Measurements from ENCODE around the gene CREBL2.

DNA sequence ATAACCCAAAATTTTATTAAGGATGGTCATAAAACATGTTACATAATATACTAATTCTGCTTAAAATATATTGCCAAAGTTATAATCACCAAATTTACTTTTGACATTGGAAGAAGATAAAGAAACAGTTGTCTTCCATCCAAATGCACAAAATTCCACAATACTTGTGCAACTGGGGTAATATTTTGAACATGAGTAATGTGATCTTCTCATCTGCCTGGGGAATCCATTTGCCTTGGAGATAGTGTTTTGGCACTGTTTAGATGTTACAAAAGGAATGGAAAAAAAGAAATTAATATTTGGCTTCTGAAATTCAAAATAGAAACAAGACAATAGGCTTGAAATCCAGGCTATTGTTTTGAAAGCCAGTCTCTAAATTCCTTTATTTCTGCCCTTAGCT lies 75.2 kb downstream of the CREBL2 start:
- TF ChIP-seq ZNF384 (IDR thresholded peaks at IDR 0.05) = no peak
- TF ChIP-seq HDGF (IDR thresholded peaks at IDR 0.05; ENCODE audit: borderline replicate concordance) = no peak
- TF ChIP-seq L3MBTL2 (conservative IDR thresholded peaks at IDR 0.05) = no peak
- TF ChIP-seq ARNT (IDR thresholded peaks at IDR 0.05) = no peak
- TF ChIP-seq, protein P1, sequence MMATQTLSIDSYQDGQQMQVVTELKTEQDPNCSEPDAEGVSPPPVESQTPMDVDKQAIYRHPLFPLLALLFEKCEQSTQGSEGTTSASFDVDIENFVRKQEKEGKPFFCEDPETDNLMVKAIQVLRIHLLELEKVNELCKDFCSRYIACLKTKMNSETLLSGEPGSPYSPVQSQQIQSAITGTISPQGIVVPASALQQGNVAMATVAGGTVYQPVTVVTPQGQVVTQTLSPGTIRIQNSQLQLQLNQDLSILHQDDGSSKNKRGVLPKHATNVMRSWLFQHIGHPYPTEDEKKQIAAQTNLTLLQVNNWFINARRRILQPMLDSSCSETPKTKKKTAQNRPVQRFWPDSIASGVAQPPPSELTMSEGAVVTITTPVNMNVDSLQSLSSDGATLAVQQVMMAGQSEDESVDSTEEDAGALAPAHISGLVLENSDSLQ (IDR thresholded peaks at IDR 0.05) = no peak
- no peak for TF ChIP-seq FOXA1 (IDR thresholded peaks at IDR 0.05)
- no peak for TF ChIP-seq LEF1 (IDR thresholded peaks at IDR 0.05; ENCODE audit: borderline replicate concordance)
- no peak for TF ChIP-seq SP1 (IDR thresholded peaks at IDR 0.05)
- no peak for TF ChIP-seq FOXM1 (IDR thresholded peaks at IDR 0.05; ENCODE audit: borderline replicate concordance)
- no peak for TF ChIP-seq FOXK2 (IDR thresholded peaks at IDR 0.05)
- TF ChIP-seq BHLHE40 (IDR thresholded peaks at IDR 0.05; ENCODE audit: borderline replicate concordance) = no peak
- no peak for TF ChIP-seq NFRKB (IDR thresholded peaks at IDR 0.05)

Data from HEK293T (cell line).